GM04504 (cell line): ENCODE measurements around the gene DOP1B.
A peak's percentile ranks its signal among the peaks of the same experiment; 100 is the strongest.
"Not testable (repeated sequence)": the region's sequence is repeated elsewhere in the genome, so short reads cannot be mapped to it uniquely, and the experiment has no call there.

Source experiments
- DNase-seq: peaks from one replicate; pipeline ENCODE4 v3.0.0-alpha.2; 2012; ENCODE audit warnings: low read depth

DOP1B gene, protein sequence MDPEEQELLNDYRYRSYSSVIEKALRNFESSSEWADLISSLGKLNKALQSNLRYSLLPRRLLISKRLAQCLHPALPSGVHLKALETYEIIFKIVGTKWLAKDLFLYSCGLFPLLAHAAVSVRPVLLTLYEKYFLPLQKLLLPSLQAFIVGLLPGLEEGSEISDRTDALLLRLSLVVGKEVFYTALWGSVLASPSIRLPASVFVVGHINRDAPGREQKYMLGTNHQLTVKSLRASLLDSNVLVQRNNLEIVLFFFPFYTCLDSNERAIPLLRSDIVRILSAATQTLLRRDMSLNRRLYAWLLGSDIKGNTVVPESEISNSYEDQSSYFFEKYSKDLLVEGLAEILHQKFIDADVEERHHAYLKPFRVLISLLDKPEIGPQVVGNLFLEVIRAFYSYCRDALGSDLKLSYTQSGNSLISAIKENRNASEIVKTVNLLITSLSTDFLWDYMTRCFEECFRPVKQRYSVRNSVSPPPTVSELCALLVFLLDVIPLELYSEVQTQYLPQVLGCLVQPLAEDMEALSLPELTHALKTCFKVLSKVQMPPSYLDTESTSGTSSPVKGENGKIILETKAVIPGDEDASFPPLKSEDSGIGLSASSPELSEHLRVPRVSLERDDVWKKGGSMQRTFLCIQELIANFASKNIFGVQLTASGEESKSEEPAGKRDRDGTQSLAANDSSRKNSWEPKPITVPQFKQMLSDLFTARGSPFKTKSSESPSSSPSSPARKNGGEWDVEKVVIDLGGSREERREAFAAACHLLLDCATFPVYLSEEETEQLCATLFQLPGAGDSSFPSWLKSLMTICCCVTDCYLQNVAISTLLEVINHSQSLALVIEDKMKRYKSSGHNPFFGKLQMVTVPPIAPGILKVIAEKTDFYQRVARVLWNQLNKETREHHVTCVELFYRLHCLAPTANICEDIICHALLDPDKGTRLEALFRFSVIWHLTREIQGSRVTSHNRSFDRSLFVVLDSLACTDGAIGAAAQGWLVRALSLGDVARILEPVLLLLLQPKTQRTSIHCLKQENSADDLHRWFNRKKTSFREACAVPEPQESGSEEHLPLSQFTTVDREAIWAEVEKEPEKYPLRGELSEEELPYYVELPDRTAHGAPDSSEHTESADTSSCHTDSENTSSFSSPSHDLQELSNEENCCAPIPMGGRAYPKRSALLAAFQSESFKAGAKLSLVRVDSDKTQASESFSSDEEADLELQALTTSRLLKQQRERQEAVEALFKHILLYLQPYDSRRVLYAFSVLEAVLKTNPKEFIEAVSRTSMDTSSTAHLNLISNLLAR (N-terminal part only)

DNA sequence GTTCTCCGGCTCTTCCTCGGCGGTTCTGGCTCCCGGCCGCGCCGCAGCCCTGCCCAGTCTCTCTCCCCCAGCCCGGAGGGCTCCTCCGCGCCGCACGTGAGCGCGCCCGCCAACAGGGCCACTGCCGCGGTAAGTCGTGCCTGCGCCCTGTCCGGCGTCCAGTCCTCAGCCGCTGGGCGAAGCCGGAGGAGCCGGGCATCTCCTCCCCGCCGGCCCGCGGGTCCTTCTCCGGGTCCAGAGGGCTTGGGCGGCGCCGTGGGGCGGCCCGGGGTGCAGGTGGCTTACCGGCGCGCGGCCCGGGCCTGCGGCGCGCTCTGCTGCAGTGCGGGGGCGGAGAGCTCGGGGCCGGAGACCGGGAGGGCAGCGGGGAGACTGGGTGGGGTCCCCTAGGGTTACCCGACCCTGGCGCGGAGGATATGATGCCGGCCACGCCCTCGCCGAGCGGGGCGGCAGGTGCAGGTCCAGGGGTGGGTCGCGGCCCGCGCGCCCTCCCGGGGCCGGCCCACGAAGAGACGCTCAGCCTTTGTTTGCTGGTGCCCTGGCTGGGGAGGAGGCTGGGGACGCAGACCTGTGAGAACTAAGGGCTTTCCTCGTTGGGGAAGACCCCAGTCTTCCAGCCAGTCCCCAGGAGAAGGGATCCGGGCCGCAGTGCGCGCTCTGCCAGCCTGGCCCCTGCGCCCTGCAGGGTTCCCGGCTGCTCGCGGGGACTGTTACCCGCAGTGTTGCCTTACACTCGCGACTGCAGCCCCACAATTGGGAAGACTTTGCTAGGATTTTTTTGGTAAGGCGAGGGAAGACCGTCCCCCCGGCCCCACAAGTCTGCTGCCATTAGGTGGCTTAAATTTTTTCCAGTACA, at the start of gene DOP1B:
Gene DOP1B, plus strand, starts transcription at position 10 of the 856 bp plus-strand sequence. CDS start 7,910 bp downstream, outside the sequence.
- no peak for DNase-seq

DNA sequence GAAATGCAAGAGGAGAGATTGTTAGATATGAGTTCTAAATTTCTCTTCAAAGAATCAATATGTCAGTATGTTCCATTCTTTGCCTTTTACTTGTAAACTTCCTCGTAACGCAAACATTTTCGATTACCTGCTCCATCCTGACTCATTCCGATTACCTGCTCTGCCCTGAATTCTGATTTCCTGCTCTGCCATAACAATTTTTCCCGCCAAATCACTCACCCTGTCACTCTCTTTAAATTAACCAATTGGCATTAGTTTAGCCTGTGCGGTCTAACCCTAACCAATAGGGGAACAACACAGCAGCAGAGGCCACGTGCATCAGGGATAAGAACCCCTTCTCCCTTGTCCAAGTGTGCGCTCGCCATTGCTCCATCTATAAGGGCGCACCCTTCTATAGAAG, 46.8 kb upstream of the DOP1B start:
- DNase-seq = no peak

DNA sequence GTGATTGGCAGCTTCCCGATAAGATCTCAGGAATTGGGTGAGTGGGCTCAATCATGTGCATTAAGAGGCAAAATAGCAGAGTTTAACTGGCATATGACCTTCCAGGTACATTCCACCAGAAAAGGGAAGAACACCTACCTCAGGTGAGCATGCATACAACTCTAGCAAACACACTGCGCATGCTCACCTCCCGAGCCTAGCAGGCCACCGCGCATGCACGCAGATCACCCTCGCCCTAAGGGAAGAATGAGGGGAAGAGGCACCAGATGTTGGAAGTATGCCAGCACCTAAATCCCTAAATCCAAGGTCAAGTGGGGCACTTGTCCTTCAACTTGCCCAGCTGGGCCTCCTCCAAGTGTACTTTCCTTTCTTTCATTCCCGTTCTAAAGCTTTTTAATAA, 45.4 kb upstream of the DOP1B start:
- no peak for DNase-seq

DNA sequence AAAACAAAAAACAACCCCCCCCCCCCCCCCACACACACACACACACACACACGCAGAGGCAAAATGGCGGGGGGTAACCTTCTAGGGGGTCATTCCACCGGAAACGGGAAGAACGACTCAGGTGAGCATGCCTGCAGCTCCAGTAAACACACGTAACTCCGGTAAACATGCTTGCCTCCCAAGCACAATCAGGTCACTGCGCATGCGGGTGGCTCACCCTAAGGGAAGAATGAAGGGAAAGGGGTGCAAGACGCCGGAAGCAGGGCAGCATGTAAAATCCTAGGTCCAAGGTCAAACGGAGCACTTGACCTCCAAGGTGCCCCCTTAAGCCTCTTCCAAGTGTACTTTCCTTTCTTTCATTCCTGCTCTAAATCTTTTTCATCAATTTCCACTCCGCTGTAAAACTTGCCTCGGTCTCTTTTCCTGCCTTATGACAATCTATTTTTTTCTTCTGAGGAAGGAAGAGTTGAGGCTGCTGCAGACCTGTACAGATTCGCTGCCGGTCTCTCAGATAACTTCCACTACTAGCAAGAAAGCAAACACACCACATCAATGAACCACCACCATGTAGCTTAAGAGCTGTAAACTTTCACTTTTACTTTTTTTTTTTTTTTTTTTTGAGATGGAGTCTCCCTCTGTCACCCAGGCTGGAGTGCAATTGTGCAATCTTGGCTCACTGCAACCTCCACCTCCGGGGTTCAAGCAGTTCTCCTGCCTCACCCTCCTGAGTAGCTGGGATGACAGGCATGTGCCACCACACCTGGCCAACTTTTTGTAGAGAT, 42.8 kb upstream of the DOP1B start:
- no peak for DNase-seq

DNA sequence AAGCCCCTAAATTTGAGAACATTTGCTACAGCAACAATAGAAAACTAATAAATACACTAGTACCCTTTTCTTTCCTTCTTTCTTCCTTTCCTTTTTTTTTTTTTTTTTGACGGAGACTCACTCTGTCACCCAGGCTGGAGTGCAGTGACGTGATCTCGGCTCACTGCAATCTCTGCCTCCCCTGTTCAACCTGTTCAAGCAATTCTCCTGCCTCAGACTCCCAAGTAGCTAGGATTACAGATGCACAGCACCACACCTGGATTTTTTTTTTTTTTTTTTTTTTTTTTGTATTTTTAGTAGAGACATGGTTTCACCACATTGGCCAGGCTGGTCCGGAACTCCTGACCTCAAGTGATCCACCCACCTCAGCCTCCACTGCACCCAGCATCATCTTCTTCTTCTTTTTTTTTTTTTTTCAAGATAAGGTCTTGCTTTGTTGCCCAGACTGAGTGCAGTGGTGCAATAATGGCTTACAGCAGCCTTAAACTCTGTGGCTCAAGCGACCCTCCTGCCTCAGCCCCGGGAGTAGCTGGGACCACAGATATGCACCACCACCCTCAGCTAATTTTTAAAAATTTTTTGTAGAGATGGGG, 41.4 kb upstream of the DOP1B start:
- no peak for DNase-seq

DNA sequence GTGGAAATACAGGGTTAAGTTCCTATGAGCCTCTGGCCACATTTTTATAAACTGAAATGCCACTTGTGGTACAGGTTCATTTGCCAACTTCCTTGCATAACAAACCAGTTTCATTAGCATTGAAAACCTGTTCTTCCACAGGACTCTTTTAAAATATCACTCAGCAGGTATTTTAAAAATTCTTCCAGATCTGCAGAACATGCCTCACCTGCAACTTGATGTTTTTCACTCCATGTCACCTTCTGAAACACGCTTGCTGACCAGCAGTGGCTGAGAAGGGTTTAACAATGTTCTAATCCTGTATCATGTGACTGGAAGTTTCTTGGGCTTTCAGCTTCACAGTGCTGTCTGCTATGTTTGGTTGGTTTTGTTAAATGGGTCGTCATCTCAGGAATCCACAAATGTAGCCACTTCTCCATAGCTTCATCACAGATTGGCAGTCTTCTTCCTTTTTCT, 39.3 kb upstream of the DOP1B start:
- no peak for DNase-seq

DNA sequence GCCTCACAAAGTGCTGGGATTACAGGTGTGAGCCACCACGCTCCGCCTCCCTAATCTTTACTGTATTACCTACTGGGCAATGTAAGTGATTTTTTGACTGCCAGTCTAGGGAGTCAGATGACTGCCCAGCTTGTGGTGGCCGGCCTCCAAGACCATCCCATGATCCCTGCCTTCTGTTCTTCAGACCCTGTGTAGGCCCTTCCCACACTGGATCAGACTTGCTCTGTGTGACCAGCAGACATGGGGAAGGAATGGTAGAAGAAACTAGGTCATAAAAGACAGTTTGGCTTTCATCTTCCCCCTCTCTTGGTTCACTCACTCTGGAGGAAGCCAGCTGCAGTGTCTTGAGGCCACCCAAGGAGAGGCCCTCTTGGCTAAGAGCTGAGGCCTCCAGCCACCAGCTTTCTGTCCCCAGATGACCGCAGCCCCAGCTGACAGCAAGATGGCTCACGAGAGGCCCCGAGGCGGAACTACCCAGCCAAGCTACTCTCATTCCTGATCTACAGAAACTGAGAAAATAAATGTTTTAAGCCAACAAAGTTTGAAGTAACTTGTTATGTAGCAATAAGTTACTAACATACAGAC, 36.2 kb upstream of the DOP1B start:
- peak; percentile 40 for DNase-seq

DNA sequence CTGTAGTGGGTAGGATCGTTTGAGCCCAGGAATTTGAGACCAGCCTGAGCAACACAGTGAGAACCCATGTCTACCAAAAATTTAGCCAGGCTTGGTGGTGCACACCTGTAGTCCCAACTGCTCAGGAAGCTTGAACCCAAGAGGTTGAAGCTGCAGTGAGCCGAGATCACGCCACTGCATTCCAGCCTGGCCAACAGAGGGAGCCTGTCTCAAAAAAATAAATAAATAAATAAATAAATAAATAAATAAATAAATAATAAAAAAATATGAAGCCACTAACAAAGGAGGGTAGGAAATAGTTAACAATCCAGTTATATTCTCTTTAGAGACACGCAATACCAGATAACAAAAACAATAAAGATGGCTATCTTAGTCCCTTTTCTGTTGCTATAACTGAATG, 33.6 kb upstream of the DOP1B start:
- no peak for DNase-seq

DNA sequence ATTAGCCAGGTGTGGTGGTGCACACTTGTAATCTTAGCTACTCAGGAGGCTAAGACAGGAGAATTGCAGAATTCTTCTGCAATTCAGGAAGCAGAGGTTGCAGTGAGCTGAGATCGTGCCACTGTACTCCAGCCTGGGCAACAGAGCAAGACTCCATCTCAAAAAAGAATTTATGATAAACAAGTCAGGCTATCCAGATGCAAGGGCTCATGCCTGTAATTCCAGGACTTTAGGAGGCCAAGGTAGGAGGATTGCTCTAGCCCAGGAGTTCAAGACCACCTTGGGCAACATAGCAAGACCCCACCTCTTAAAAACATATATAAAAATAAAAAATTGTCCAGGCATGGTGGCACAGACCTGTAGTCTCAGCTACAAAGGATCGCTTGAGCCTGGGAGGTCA, 32.2 kb upstream of the DOP1B start:
- DNase-seq = no peak

DNA sequence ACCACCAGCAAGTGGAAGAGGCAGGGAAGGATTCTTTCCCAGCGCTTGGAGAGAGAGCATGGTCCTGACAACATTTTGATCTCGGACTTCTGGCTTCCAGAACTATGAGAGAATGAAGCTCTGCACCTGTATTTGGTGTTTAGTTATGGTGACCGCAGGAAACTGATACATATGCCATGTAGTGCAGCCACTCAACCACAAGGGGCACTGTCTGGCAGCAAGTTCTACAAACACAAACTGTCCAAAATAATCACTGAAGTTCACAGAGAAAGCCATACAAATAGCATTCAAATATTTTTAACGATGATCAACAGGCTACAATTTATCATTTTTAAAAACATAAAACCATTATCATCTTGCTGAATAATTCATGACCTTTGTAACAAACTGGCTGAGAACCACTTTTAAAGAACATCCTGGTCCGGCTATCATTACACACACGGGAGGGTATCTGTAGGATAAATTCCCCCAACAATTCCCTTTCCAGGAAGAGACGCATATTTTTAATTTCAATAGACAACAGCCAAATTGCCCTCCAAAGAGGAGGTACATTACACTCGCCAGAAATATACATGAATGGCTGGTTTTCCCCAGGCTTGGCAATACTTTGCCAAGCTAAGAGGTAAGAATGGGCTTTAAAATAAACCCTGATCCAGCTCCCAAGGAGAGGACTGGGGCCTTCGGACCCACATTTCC, 31.0 kb upstream of the DOP1B start:
- no peak for DNase-seq

DNA sequence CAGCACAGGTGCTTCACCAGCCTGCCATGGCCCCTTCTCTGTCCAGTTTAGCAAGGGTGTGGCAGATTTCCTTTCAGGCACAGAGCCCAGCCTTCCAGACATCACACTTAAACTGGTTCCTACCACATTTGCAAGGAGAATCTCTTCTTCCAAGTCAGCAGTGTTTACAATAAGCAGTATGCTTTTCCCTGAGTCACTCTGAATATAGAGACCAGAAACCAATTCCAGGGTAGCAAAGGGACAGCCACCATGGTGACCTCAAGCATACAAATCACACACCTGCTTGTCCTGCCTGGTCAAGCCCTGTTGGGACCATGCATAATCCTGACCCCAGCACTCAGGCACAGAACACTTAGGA, 30.4 kb upstream of the DOP1B start:
- DNase-seq = no peak

DNA sequence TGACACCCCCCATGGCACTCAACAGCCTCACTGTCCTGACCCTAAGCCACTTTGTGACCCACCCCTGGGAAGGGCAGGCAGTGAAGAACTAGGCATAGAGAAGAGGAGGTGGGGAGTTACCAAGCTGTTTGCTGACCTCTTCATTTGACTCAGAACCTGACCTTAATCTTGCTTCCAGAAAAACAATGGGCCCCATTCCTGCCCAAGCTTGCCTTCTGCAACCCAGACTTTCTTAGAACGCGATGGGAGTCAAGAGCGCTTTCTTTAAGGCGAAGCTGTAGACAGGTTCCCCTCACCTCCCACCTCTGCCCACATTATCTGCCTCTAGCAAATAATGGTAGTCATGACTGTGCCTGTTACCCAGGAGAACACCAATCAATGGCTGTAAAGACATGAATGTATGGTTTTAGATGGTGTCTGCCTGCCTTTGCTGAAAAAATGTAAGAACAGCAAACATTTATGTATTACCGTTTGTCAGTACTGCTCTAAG, 30.0 kb upstream of the DOP1B start:
- no peak for DNase-seq

DNA sequence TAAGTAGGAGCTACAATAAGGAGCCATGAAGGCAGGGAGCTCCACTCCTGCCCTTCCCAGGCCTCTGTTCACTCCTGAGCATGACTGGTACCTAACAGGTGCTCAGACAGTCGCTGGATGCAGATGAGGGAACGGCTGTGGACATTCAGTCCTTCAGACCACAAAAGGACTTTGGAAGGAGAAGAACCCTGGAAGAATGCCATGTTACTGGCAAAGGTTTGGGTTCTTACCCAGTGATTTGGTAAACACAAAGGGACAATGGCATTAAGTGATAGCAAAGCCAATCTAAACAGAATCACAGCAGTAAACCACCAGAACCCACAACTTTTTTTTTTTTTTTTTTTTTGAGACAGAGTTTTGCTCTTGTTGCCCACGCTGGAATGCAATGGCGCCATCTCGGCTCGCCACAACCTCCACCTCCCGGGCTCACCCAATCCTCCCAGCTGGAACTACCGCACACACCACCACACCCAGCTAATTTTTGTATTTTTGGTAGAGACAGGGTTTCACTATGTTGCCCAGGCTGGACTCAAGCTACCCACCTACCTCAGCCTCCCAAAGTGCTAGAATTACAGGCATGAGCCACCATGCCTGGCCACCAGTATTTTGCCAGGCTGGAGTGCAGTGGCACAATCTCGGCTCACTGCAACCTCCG, 29.2 kb upstream of the DOP1B start:
- no peak for DNase-seq

DNA sequence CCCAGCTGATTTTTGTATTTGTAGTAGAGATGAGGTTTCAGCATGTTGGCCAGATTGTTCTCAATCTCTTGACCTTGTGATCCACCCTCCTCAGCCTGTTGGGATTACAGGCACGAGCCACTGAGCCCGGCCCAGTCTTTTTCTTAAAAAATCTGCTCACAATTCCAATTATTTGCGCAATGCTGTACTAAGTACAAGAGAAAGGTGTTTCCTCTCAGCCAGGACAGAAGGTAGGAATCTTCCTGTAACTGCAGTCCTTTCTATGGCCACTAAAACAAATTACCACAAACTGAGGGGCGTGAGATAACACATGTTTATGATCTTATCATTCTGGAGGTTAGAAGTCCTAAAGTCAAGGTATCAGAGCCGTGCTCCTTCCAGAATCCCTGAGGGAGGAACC, 28.6 kb upstream of the DOP1B start:
- DNase-seq = no peak

DNA sequence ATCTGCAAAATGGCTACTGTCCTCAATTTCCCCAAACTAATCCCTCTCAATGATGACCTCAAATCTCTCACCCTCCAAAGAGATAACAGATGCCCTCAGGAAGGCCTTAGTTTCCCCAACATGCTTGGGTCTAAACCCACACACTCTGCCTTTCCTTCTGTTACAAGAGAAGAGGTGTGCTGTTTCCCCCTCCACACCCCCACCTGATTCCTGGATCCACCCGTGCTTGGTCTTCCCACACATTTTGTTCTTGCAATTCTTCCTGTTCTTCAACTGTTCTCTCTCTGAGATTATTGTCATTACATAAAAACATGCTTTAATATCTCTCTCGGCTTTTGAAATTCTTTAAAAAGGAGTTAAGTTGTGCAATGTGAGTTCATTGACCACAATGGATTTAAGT, 27.4 kb upstream of the DOP1B start:
- no peak for DNase-seq

DNA sequence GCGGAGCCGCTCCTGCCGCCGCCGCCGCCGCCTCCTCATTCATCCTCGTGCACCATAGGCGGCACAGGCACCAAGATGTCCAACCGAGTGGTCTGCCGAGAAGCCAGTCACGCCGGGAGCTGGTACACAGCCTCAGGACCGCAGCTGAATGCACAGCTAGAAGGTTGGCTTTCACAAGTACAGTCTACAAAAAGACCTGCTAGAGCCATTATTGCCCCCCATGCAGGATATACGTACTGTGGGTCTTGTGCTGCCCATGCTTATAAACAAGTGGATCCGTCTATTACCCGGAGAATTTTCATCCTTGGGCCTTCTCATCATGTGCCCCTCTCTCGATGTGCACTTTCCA, 26.2 kb upstream of the DOP1B start:
- not testable (repeated sequence) for DNase-seq

DNA sequence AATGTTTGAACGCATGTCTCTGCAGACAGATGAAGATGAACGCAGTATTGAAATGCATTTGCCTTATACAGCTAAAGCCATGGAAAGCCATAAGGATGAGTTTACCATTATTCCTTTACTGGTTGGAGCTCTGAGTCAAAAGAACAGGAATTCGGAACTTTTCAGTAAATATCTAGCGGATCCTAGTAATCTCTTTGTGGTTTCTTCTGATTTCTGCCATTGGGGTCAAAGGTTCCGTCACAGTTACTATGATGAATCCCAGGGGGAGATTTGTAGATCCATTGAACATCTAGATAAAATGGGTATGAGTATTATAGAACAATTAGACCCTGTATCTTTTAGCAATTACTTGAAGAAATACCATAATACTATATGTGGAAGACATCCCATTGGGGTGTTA, 25.8 kb upstream of the DOP1B start:
- not testable (repeated sequence) for DNase-seq

DNA sequence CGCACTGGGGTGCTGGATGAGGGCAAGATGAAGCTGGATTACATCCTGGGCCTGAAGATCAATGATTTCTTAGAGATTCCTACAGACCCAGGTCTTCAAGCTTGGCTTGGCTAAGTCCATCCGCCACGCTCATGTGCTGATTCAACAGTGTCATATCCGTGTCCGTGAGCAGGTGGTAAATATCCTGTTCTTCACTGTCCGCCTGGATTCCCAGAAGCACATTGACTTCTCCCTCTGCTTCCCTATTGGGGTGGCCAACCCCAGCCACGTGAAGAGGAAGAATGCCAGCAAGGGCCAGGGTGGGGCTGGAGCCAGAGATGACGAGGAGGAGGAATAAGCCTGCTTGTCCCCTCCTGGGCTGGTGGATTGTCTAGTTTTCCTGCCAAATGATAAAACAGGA, 23.9 kb upstream of the DOP1B start:
- no peak for DNase-seq
